Amniotic stem cell (primary cell): Measurements from ENCODE around the gene GSG1L.

ENCODE experiments used
- DNase-seq: peaks from one replicate; lab custom pipeline; 2025; lab: John Stamatoyannopoulos, UW

The GSG1L gene

DNA sequence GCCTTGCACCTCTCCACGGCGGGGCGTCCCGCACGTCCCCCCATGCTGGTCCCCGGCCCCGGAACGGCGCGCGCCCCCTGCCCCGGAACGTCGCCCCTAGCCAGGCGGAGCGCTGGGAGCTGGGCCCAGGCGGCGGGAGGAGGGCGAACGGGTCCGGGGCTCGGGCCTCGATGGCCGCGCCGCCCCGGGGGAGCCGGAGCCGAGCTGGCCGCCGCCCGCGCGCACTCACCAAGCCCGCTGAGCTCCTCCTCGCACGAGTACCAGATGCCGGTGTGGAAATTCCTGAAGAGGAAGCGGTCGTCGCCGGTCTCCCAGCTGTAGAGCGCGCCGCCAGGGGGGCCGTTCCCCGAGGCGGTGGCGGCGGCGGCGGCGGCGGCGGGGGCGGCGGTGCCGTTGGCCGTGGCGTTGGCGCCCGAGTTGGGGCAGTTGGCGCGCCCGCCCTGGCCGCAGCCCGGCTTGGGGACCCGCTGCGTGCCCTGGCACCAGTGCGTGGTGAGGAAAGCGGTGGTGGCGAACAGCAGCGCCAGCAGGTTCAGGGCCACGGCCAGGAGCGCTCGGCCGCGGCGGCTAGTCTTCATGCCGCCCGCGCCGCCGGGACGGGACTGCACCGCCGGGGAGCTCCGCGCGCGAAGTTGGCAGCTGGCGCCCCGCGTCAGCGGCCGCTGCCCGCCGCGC, 530 bp downstream of the GSG1L start:
- no peak for DNase-seq

DNA sequence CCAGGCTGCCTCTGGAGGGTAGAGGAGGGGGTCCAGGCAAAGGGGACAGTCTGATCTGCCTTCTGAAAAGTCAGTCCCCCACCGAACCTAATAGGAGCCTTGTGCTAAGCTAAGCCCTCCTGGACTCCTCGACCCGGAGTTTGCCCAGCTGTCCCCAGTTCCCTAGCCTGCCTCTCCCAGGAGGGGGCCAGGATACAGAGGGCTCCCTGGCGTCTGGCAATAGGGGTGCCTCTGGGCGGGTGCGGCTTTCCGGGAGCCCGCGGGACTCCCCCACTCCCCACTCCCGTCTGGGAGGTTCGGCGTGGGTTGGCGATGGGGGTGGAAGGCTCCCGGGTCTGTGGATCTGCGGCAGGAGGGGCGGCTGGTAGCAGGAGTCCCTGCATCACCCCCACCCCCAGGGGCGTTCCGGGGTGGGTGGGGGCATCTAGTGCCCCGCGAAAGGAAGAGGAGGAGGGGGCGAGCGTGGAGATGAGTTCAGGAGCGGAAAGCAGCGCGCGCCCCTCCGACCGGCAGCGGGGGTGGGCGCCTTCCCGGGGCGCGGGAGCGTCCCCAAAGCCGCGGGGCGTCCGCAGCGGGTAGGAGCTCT, 1.2 kb downstream of the GSG1L start:
- no peak for DNase-seq

DNA sequence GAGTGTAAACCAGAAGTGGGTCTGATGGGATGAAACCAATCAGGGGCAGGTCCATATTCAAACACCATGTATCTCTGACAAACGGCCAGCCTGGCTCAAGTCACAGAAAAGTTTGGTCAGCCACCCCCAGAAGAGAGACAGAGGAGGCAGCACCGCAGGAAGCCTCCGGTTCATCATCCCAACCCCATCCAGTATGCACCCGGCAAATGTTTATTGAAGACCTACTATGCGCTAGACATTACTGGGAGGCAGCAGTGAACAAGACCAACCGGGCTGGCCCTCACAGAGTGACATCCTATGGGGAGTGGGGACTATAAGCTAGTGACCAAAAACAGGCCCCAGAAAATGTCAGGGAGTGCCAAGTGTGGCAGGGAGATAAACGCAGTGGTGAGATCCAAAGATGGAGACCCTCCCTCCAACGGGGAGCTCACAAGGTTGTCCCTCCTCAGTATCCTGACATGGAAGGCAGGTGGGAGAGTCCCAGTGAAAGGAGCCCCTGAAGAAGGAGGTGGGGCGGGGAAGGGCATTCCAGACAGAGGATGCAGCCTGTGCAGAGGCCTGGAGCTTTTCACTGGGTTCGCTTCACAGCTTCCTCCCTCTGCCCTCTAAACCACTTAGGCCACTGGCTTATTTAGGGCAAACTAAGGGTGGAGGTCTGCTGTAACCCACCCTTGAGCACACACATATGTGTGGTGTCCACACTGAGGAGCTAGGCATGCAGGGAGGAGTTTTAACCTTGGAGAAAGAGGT, 2.0 kb downstream of the GSG1L start:
- DNase-seq = no peak

- no peak for DNase-seq
These were observed 3.5 kb downstream of the GSG1L start for GRCh38 chr16:28059841-28060575.

DNA sequence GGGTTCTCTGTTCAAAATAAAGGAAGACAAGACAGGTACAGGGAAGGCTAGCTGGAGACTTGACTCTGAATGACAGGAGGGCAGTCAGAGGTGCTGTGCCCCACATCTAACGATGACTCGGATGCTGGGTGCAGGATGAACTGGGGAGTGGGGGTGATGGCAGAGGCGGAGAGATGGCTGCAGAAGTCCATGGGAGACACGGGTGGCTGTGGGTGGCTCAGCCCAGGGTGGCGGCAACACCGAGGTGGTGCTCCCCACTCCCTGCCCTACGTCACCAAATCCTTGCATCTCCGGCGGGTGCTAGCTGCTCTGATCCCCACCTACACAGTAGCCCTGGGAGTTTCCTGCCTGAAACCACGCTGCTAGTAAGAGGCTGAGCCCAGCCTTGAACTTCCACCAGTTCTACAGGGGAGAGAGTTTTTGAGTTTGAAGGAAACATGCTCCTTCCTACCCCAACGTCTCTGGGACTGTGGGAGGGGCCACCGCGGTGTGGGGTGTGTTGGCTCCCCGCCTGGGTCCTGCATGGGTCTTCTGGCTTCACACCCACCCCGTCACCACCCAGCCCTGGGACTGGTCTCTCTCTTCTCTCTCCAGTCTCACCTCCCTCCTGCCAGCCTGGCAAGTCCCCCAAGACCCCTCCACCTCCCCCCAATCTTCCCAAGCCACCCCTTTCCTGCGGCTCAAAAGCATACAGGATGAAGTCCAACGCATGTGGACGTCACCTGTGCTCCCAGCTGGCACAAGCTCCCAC, 4.5 kb downstream of the GSG1L start:
- DNase-seq = no peak

GRCh38 chr16:28057949-28058348, 5.6 kb downstream of the GSG1L start:
- no peak for DNase-seq

- DNase-seq = no peak
These were observed 10.1 kb downstream of the GSG1L start for GRCh38 chr16:28053461-28053860.

DNA sequence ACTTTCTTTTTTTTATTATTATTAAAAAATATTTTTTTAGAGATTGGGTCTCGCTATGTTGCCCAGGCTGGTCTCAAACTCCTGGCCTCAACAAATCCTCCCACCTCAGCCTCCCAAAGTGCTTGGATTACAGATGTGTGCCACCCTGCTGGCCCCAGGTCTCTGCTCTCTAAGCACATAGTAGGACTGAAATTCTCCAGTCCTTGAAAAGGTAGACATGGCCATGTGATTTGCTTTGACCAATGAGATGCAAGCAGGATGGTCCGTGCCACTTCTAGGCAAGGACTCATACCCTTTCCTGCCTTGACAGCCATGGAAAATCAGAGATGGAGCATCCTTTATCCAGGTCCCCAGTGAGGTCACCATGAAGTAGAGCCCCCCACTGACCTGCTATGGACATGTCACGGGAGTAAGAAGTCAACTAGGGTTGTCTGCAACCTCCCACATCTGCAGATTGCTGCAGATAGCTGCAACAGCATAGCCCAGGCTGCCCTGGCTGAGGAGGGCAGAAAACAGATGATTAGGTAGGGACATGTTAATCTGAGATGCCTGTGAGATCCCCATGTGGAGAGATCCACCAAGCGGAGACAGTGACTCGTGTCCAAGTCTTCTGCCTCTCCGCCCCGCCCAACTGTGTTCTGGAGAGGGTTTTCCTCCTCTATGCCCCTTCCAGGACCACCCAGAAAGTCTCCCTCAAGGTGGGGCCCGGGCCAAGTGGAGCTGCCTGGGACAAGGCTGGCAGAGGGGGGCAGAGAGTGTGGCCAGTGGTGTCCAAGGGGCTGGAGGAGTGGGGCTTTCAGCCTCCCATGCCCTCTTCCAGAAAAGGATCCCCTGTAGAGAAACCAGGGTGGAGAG, 11.0 kb downstream of the GSG1L start:
- DNase-seq = no peak

GRCh38 chr16:28051486-28051885, 12.0 kb downstream of the GSG1L start:
- DNase-seq = no peak

DNA sequence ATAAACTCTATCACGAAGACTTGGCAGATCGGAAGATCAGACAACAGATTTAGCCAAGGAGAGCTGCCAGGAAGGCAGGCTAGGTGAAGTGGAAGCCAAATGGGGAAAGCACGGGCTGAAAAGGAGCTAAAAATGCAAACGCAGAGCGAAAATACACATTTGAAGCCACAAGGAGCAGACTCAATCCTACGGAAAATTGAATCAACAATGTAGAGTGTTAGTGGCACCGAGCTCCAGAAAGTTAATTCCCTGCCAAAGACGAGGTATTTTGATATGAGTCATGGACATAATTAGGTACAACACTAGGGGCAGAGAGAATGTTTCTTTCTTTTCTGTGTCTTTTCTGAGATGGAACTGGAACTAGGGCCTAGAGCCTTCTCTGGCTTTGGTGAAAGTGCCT, 20.7 kb downstream of the GSG1L start:
- DNase-seq = no peak

DNA sequence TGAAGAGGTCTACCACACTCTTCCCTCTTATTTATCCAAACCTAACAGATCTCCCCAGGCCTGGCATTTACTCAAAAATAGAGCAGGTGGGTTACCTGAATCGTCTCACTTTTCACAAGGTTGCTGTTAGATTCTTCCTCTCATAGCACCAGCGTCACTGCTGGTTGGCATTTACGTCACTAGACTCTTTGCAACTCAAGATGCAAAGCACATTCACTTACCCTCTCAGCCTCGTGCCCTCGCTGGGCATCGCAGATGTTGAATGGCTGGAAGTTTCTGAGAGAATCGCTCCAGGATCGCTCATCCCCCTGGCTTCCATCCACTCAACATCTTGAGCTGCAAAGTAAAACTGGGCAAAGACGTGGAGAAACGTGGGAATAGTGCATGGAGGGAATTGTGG, 21.9 kb downstream of the GSG1L start:
- DNase-seq = no peak

- DNase-seq = no peak
These were observed 23.5 kb downstream of the GSG1L start for GRCh38 chr16:28040039-28040438.

DNA sequence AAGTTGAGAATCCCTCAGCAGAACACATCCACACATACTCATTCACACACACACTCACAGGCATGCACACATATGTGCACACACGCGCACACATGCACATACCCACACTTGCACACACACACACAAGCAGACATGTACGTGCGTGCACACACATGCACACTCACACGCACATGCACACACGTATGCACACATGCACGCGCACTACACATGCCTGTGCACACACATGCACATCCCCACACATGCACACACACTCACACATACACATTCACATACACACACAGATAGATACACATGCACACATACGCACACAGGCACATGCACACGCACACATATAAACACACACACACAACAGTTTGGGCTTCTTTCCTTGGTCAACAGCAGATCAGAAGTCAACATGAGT, 24.0 kb downstream of the GSG1L start:
- no peak for DNase-seq

- DNase-seq = no peak
These were observed 25.1 kb downstream of the GSG1L start for GRCh38 chr16:28038409-28038808.

- no peak for DNase-seq
These were observed 27.6 kb downstream of the GSG1L start for GRCh38 chr16:28035866-28036393.

DNA sequence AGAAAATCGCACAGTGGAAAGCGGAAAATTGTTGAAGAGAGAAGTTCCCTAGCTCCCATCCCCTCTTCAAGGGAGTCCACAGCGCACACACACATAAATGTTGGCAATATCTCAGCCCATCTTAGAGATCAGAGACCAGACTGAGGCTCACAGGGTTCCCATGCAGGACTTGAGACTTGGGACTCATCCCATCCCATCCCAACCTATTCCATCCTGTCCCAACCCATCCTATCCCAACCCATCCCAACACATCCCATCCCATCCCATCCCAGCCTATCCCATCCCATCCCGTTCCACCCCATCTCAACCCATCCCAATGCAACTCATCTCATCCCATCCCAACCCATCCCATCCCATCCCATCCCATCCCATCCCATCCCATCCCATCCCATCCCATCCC, 29.6 kb downstream of the GSG1L start:
- no peak for DNase-seq

- DNase-seq = no peak
These were observed 34.0 kb downstream of the GSG1L start for GRCh38 chr16:28029387-28030002.

DNA sequence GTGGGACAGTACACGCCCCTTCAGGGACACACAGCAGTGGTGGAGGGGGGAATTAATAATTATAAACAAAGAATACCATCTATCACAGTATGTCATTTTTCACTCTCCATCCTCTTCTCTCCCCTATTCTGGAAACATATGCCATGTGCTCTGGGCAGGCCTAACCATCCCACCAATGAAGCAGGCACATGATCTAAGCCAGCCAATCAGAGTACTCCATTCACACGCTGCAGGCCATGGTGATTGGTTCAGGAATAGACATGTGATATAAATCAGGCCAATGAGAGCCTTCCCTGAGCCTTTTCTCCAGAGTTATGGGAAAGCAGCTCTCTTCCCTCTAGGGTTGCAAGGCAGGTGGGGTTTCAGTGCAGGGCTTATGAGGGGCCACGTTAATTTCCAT, 36.5 kb downstream of the GSG1L start:
- DNase-seq = no peak

DNA sequence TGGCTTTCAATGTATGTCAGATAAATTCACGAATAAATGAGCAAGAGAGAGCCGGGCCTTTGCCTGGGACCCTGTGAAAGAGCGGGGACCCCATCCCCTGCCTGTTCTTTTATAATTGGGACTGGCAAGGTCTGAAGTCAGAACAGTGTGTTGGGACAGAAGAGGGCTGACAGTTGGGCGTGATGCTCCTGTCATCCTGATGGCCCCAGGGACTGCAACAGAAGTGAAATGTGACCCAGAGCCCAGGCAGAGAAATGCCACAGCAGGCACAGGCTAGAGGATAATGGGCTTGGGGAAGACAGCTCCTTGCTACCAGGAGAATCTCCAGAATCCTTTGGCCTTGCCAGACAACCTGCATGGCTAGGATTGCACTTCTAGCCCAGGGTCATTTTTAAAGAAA, 37.9 kb downstream of the GSG1L start:
- DNase-seq = no peak

GRCh38 chr16:28019218-28019617, 44.3 kb downstream of the GSG1L start:
- DNase-seq = no peak
